ENCODE results near the gene EDDM13.

GRCh38 chr19:56316728-56317127 is 44.2 kb downstream of the EDDM13 start:
- TF ChIP-seq POLR2A (IDR thresholded peaks at IDR 0.05; ENCODE audit: low read depth, low read length) (no peak), POLR2AphosphoS5 (IDR thresholded peaks at IDR 0.05; ENCODE audit: low read depth, low read length) (no peak), TAF1 (IDR thresholded peaks at IDR 0.05; ENCODE audit: borderline replicate concordance, low read depth, low read length) (no peak)

All from GM12892 (cell line).